Putamen (tissue), 1 donor: Measurements from ENCODE around the gene RUNX1.
A peak's percentile ranks its signal among the peaks of the same experiment; 100 is the strongest.

ENCODE experiments used
- DNase-seq: peaks from one replicate; pipeline ENCODE4 v3.0.0-alpha.2; 2016; ENCODE audit warnings: low spot score

RUNX1 gene

GRCh38 chr21:34782506-34783360 lies 266.4 kb downstream of the RUNX1 start:
- no peak for DNase-seq

GRCh38 chr21:34781526-34781925 lies 267.6 kb downstream of the RUNX1 start:
- DNase-seq = no peak

- no peak for DNase-seq
These were observed 269.2 kb downstream of the RUNX1 start for GRCh38 chr21:34779860-34780259.

GRCh38 chr21:34775793-34776192 lies 273.3 kb downstream of the RUNX1 start:
- DNase-seq = no peak

GRCh38 chr21:34774750-34775149 lies 274.4 kb downstream of the RUNX1 start:
- no peak for DNase-seq

- no peak for DNase-seq
These were observed 277.5 kb downstream of the RUNX1 start for GRCh38 chr21:34771512-34772028.

GRCh38 chr21:34770576-34770975 lies 278.5 kb downstream of the RUNX1 start:
- no peak for DNase-seq

GRCh38 chr21:34768326-34768725 lies 280.8 kb downstream of the RUNX1 start:
- DNase-seq = no peak

DNA sequence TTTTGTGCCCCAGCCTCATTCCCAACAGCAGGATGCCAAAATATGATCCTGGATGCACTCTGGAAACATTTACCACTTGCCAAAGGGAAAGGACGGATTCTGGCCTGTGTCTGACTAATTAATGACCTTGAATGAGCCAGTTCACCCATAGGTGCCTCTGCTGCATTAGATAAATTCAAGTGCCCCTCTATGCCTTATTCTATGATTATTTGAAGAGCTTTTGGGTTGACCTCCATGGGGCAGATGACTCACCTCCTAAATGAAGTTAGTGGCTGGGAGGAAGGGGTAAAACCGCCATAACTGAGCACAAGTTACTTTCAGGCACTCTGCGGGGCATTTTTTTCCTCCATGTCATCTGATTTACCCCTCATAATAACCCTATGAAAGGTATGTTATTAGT lies 282.2 kb downstream of the RUNX1 start:
- no peak for DNase-seq

DNA sequence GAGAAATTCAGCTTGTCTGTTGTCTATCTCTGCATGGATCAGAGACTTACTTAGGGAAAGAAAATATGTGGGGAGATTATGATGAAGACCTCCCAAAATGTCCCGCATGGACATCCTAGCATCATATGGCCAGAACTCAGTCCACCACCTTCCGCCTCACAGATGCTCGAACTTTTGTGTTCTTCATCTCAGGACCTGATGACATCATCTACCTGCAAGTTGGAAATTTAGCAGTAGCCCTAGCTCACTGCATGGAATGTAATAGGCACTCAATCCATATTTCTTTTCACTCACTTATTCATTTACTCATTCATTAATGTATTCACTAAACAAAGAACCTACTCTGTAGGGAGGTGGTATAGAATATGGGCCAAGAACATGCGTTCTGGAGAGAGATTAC lies 283.5 kb downstream of the RUNX1 start:
- DNase-seq = no peak

- DNase-seq = no peak
These were observed 284.3 kb downstream of the RUNX1 start for GRCh38 chr21:34764715-34765284.

DNA sequence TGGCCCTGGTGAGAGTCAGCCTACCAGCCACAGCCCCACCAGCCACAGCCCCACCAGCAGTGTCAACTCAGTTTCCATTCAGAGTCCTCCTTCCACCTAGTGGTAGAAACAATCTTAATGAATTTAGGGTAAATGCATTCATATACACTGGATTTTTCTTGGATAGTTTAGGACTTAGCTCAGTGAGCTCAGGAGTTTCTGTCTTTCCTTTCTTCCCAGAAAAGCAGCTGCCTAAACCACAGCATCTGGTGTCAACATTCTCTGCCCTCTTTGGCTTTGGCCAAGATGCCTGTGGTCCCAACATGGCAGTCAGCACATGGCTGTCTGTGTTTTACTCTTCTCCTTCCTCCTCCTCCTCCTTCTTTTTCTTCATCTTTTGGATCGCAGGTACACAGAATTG lies 286.3 kb downstream of the RUNX1 start:
- no peak for DNase-seq

- DNase-seq = no peak
These were observed 287.3 kb downstream of the RUNX1 start for GRCh38 chr21:34761758-34762330.

- DNase-seq = no peak
These were observed 294.1 kb downstream of the RUNX1 start for GRCh38 chr21:34754690-34755647.

- DNase-seq = no peak
These were observed 300.2 kb downstream of the RUNX1 start for GRCh38 chr21:34748862-34749261.

DNA sequence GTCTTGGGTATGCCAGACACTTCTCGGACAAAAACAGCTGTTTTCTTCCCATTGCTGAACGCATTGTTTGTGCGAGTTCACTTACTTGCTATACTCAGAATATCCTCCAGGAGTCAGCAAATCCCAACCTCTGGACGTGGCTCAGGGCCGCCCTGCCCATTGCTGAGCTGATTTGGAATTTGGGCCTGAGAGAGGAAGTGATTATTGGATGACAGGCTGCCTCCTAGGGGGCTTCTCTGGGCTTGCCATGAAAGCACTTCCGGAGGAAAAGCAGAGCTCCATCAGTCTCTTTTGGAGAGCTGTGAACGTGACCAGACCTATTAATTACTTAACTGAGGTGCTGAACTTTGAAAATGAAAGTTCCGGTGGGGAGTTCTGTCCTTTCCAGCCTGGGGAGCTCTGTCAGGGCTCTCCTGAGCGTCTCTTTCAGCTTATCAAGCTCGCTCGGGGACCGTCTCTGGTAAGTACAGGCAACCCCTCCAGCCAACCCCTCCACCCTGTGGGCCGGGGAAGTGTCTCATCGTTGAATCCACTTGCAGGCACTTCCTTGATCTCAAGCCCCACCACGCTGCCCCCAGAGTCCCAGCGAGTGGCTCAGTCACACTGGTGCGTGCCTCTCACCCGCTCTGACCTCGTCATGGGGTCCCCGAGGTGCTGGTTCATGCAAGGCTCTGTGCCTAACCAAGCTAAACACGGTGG lies 303.4 kb downstream of the RUNX1 start:
- DNase-seq = peak; percentile 41

GRCh38 chr21:34744801-34745200 lies 304.3 kb downstream of the RUNX1 start:
- no peak for DNase-seq

DNA sequence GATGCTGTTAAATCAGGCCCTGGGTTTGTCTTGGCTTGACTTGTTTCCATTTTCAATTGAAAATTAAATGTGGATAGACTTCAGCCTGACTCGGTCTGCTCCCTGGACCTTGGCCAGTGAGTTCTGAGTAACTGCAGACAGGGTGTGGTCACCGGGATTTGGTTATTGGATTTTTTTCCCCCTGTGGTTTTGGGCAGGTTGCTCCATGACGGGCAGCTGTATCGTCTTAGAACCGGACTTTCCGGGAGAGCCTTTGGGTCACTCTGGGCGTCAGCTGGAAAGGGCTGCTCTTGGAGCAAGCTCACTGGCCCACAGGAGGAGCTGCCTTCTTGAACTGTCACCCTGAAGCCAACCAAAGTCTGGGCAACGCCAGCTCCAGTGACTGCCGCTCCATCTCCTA lies 305.3 kb downstream of the RUNX1 start:
- DNase-seq = no peak

- no peak for DNase-seq
These were observed 305.8 kb downstream of the RUNX1 start for GRCh38 chr21:34743285-34743684.

- no peak for DNase-seq
These were observed 308.9 kb downstream of the RUNX1 start for GRCh38 chr21:34740198-34740597.
